ENCODE data around the gene CAMK1D.

DNA sequence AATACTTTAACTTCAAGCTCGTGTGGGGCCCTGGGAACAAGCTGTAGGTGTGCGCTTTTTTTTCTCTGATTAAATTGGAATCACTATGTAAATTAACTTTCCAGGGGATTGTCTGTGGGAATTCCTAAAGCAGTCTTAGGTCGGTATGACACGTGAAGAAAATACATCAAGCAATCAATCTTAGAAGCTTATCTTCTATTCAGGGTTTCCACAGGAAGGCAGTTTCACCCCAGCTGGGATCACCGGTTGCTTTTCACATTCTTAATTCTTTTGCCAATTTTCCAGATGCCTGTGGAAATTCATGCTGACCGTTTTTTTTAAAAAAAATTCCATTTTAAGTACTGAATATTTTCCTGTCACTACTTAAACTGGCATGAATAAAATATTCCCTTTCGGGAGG lies 41.9 kb downstream of the CAMK1D start:
- TF ChIP-seq GATA2 (IDR thresholded peaks at IDR 0.05; ENCODE audit: low read depth, low read length) (no peak), GATA3 (IDR thresholded peaks at IDR 0.05; ENCODE audit: low read depth, low read length) (no peak)
